Limb (tissue), 2 donors: ENCODE results near the gene ANXA3.

ENCODE experiments used
- DNase-seq, 2 donors: peaks; one replicate each; pipeline ENCODE4 v3.0.0-alpha.2; 2016; ENCODE audit errors: extremely low spot score in 2 of 2

Gene ANXA3

DNA sequence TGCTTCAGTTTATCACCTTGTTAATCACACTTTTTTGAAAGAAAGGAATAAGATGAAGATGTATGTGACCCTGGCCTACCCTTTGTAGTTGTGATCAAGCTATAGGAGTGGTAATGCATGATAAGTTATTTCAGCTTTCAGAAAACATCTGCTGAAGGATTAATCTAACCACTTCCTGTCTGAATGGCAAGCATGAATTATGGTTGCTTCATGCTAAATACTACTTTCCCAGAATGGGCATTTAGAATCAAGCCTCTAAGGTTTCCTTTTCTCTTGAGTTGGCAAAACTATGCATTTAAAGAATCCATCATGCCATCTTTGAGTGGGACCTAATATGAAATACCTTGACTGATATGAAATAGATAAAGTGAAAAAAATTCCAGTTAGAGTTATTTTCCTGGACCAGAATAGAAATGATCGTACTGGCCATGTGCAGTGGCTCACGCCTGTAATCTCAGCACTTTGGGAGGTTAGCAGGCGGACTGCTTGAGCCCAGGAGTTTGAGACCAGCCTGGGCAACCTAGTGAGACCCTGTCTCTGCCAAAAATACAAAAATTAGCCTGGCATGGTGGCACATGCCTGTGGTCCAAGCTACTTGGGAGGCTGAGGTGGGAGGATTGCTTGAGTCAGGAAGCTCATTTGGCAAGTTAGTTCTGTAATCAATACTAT lies 59.1 kb downstream of the ANXA3 start:
- no peak for DNase-seq

DNA sequence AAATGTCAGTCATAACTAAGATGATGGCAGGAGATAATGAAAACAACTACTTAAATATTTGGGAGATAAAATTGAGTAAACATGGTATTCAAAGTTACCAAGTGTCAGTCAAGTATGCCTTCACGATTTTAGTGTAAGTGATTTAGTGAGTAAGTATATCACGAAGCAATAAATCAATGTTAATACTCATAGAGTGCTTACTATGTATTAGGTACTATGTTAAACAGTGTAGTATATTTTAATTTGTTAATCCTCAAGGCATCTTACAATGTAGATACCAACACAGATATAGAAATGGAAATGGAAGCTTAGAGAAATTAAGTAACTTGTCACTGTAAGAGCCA lies 59.6 kb downstream of the ANXA3 start:
- DNase-seq, result no peak

DNA sequence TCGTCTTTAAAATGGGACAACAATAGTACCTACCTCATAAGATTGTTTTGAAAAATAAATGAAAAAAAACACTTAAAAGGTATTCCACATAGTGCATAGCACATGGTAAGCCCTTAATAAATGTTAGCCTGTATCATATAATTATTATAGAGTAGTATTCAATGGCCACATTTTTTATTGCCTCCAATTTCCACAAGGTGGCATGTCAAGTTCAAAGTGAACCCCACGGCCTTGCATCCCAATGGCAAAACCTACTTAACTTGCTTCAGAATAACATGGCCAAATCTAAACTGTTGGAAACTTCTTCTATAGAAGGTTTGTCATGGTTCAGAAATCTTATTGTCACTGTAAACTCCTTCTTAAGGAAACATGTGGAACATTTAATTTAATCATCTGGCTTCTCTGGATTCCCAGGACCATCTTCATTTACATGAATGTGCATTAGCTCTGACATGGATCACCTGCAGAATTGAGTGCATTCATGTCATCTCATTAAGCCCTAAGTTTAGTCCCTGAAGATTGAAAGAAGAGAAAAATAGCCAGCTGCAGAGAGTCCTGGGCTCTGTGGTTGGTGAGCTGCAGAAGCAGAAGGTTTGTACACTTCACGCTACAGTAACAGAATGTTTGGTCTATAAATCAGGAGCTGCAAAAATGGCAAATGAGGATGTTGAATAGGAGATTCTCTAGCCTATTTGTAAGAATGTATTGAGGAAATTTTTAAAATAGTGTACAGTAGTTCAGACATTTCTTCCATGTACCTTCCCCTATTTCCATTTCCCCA lies 61.0 kb downstream of the ANXA3 start:
- DNase-seq, result peak in 1 of 2 donors; percentile 31

DNA sequence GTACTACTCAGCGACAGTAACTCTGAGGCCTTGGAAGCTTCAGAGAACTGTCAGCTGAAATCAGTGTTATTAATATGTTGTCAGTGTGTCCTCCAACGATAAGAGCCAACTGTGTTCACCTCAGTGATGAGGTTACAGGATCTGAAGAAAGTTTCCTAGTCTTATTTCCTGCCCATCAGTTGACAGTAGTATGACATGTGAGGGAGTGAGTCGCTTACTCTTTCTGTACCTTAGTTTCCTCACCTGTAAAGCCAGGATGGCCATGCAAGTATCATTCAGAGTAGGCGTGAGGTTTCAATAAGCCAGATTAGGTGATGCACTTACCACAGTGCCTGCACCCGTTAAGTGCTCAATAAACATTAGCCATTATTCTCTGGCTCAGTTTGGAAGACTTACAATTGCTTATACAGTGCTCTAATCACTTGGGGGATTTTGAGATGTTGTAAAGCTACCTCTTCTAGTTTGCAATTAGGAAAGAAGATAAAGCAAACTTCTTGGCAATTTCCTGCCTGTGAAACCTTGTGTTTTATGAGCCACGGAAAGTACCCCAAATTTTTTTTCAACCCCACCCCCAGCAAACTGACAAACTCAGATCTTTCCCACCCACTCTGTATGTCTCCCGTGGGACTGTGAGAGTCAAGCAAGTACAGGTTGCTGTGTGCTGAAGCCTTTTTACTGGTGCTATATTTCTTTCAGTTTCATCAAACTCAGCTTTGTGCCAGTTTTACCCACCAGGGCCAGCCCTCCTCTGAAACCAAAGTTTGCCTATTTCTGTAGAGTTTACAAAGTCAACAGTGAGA lies 62.2 kb downstream of the ANXA3 start:
- DNase-seq, result no peak

DNA sequence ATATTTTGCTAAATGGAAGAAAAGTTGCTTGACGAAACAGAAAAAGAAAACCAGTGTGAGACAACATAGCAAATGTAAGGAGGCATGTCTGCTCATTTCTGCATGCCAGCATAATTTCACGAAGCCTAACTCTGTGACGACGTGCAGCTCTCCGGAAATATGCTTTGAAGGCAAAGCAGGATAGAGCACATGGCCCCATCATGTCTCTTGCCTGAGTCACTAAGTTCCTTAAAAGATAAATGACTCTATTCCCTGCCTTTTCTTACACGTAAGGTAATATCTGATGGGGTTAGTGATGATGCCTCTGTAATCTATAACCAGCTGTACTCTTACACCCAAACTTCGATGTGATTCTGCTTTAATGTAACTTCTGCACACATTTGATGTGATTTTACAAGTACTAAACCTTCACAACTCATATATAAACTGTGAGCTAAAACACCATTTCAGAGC lies 64.5 kb downstream of the ANXA3 start:
- DNase-seq, result no peak

DNA sequence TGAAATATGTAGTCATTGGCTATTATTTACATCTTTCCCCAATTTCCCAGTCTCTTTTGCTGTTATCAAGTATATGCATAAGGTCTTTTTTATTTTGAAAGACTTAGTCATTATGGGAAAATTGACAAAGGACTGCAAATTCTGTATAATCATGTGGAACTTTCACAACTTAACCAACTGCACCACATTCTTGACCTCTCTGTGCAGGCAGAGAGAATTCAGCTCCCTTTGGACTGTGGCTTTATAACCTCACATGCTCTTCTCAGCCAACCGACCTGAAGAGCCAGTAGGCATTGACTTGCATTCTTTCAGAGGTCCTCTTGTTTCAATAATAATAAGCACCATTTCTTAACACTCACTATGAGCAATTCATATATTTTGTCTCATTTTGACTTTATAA lies 66.9 kb downstream of the ANXA3 start:
- DNase-seq, result no peak

DNA sequence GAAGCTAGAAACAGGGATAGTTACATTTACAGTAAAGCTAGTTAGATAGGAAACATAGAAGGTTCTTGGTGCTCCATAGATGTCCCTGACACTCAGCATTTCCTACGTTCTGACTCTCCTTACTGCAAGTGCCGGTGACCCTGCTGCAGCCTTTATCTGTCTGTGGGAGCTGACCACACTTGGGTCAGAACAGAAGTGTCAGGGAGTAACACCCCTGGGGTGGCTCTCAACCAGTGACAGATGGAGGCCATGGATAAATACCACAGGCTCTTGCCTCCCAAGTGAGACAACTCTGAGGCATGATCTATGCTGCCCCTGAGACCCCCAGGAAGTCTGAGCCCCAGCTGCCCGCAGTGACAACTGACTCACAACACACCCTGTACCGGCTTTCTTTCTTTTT lies 69.8 kb downstream of the ANXA3 start:
- no peak for DNase-seq

DNA sequence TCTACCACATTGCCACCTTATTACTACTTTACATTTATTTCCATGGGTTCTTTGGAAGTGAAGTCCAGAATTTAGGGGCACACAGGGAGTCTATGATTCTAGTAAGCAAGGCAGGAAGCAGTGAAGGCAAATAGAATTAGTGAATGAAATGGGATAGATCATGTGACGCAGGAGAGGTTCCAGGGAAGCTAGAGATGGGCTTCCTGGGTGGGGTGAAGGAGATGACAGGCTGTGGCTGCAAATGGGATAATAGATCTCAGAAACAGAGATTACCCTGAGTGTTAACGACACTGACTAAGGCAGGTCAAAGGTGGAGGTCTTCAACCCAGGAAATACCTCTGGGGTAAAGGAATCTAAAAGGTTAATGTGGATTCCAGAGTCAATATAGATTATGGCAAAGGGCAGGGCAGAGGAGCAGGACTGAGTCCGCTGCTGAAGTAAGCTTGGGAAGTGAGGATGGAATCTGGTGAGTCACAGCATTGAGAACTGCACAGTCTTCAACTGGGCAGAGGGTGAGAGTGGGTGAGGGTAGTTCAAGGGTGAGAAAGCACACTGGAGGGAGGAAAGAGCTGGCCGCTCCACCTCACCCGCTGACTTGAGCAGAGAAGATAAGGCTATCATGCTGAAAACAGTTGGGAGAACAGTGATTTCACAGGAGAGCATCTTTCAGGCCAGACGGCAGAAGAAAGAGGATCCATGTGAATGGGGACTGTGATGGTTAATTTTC lies 70.8 kb downstream of the ANXA3 start:
- no peak for DNase-seq

DNA sequence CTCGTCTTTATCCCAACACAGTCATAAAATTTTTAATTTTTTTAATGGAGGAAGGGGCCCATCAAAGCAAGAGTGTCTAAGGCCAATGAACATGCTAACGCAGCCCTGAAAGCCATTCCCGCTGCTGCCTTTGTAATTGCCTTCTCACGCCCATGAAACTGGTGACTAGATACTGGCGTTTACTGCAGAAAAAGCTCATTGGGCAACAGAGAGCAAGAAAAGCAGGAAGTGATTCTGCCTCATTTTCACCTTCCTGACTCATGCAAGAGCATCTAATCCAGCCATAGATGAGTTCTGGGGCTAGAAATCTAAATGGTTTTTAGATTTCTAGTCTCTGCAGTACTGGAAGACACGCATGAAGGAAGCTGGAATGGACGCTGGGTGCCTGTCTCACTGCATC lies 72.5 kb downstream of the ANXA3 start:
- no peak for DNase-seq

DNA sequence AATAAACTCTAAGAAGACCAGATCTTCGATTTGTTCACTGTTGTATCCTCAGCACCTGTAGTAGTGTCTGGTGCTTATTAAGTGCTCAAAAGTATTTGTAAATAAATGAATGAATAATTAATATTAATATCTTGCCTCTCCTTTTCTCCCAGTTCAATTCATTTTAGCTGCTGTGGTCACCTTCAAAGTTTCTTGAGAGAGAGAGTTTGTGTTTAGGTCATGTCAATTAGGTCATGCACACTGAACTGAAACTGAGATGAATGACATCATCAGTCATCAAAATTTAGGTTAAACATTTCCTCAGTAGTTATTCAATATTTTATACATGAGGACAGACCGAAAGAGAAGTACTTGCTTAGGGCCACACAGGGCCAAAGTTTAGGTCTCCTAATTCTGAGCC lies 73.5 kb downstream of the ANXA3 start:
- DNase-seq, result no peak

DNA sequence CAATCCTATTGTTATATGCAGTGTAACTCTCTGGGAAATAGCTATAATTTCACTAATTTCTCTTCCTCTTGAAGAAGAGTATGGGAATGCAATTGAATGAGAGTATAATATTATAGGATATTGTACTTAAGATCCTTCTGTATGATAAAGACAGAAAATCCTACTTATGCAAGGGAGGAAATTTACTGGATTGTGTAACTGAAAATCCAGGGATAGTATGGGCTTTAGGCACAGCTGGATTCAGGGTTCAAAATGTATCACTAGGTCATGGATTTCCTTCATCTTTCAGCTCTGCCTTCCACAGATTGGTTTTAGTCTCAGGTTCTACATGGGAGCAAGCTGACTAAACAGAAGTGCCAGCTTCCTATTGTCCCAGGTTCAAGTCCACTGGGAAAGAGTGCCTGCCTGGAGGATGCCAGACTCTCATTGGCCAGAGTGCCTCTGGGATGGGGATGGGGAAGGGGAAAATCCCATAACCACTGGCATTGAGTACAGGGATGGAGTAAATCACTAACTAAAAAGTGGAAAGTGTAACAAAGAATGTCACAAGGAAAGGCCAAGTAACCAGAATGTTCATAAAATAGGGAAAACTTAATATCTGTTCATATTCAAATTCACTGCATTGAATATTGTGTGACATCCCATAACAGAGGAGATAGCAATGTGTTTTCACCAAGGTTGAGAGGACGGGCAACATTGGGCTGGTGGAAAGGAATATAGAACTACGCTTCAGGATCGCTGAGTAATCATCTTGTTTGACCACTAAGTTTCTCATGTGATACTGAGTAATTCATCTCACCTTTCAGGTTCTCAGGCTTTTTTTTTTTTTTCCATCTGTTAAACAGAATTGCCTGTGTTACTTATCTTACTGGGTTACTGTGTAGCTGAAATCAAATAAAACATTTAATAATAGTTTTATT lies 75.7 kb downstream of the ANXA3 start:
- no peak for DNase-seq

DNA sequence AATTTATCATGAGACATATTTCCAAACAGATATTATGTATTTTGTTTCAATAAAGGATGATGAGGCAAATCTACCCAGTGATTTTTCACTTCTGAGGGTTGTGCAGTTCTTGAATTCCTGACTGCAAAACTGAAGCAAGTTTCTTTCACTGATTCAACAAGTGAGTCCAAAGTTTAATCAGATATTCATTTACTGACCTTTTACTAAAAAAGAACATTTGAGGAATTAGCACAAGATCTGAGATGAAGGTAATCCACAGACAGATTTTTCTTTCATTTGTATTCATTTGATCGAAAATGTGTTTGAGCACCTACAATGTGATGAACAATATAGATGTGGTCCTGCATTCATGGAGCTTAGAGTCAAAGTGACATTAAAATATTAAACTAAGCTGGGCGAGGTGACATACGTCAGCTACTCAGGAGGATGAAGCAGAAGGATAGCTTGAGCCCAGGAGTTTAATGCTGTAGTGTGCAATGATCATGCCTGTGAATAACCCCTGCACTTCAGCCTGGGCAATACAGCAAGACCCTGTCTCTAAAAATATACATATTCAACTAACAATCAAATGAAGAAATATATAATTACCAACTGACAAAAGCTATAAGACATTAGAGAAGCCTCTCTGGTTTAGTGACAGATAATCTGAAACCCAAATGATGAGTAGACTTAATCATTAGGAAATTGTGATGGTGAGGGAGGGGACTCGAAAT lies 76.6 kb downstream of the ANXA3 start:
- DNase-seq, result no peak

DNA sequence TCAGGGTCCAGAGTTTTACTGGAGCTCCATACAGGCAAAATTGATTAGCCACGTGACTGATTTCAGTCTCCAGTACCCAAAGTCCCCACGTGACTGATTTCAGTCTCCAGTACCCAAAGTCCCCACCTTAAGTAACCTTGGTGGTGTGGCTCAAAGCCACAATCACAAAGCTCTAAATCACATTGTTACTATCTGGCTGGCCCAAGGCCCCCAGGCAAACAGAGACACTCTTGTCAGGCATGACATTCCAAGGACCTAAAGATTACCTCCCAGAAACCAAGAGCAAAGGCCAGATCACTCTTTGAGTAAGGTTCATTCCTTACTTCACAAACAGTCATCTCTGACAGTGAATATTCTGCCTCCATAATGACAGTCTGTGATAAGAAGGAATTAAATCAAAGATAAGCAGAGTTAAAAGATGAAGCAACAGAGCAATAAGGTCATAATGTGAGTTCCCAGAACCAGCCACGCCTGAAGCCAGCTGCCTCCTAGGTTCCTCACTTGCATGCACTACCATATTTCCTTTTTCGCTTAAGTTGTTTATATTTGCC lies 78.5 kb downstream of the ANXA3 start:
- no peak for DNase-seq

DNA sequence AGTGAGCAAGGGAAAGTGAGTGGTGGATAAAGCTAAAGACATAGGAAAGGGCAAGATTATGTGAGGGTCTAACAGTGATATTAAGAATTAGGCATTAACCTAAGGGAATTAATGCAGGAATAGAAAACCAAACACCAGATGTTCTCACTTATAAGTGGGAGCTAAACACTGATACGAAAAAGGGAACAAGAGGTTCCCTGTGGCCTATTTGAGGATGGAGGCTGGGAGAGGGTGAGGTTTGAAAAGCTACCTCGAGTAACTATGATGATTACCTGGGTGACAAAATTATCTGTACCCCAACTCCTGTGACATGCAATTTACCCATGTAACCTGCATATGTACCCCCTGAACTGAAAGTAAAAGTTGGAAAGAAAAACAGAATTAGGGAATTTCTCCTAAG lies 79.0 kb downstream of the ANXA3 start:
- DNase-seq, result no peak

DNA sequence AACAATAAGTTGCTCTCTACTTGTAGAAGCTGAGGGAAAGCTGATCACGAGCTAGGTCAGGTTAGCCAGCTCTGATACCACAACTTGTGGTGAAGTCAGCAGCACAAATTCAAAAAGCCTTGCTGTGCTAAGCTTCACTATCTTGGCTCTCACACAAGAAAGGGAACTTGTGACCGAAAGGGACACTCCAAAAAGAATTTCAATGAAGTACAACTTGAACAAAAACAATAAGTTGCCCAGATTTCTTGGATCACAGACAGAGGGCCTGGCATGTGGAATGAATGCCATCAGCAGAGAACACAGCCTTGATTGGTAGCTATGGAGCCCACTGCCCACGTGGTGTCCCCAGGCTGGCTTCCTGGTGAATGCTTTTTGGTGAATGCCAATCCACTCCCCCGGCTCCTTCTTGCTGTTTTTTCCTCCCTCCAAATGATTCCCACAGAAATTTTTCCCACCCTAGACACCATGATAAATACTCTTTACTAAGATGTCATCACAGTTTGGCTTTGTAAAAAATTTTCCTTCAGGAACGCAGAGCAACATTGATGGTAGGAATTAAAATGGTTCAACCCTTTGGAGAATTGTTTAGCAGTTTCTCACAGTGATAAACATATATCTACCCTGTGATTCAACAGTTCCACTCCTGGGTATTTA lies 82.6 kb downstream of the ANXA3 start:
- no peak for DNase-seq

DNA sequence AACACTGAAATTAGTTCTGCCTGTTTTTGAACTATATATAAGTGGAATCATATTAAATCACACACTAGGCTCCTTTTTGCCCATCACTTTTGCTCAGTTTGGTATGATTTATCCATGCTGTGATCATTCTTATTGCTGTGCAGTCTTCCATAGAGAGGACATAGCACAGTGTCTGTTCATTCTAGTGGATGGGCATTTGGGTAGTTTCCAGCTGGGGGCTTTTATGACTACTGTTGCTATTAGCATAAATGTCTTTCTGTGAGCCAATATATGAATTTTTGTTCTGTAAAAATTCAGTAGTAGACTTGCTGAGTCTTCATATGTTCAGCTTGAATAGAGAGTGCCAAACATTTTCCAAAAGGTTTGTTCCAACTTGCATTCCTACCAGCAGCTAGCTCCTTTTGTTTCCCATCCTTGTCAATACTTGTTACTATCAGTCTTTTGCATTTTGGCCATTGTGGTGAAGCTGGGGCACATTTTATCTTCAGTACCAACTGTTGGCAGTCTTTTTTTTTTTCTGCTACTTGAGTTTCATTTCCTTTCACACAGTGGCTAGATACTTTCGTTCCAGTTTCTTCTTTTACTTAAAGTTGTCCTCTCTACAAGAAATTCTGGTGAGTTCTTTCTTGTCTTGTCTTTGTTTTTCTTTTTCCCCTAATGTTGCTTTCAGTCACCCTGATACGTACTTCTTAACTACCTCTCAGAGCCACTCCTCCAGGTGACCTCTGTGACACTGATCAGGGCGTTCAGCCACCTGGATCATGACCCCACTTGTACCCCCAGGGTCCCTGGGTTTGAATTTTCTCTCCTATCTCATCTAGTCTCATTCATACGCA lies 87.0 kb downstream of the ANXA3 start:
- no peak for DNase-seq

DNA sequence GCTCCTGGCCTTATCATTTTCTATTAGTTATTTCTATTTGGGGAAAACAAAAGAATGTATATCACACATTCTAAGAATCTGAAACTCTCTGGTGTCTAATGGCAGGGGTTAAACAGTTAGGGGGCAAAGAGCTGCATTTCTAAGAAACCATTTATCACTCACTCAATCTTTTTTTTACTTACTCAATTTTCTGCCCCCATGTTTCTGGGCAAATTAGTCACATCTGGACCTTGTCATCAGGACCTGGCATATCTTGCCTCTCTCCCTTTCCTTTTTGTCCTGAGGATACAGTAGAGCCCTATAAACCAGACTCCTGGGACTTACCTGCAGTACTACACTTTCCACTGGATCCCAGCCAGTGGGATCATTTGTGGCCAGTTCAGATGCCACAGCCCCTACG lies 89.1 kb downstream of the ANXA3 start:
- no peak for DNase-seq

DNA sequence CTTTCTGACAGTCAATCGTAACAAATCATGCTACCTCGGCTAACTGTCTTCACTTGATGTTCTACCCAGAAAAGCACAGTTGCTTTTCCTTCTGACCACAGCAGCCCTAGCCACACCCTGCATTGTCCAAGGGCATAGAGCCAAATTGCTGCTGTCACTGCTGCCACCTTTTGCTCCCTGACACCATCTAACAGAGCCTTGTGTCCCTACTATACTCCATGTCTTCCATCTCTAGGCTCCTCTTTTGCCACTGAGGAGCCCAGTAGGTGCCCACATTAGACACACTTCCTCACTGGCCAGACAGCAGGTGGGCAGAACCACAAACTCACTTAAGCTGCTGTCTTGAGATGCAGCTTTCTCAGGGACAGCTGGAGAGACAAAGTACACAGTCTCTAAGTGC lies 91.4 kb downstream of the ANXA3 start:
- no peak for DNase-seq
